ENCODE results near the gene HNRNPA2B1. TPM values are rescaled to one million over a fixed set of nuclear protein-coding genes. Genes with fewer than 3 reads are reported as not detected.

HNRNPA2B1 gene
- 178 and 335 TPM in 2 replicates for total RNA-seq (2014; rRNA removed; shearing (Covaris generic))

GRCh38 chr7:26200444-26201246 lies at the start of gene HNRNPA2B1:
Gene HNRNPA2B1 (minus strand): TSS chr7:26200746. CDS start chr7:26200577, 169 bp downstream.
- DNase-seq (ENCODE audit: low spot score), result peak; percentile 100

- DNase-seq (ENCODE audit: low spot score), result no peak
These were observed 49.7 kb upstream of the HNRNPA2B1 start for GRCh38 chr7:26250239-26250638.

GRCh38 chr7:26245150-26245549 lies 44.6 kb upstream of the HNRNPA2B1 start:
- no peak for DNase-seq (ENCODE audit: low spot score)

GRCh38 chr7:26238032-26238431 lies 37.5 kb upstream of the HNRNPA2B1 start:
- no peak for DNase-seq (ENCODE audit: low spot score)

- DNase-seq (ENCODE audit: low spot score), result peak; percentile 45
These were observed 36.7 kb upstream of the HNRNPA2B1 start for GRCh38 chr7:26237035-26237807.

GRCh38 chr7:26233902-26234511 lies 33.5 kb upstream of the HNRNPA2B1 start:
- no peak for DNase-seq (ENCODE audit: low spot score)

GRCh38 chr7:26227987-26228386 lies 27.4 kb upstream of the HNRNPA2B1 start:
- DNase-seq (ENCODE audit: low spot score), result no peak

GRCh38 chr7:26224359-26224758 lies 23.8 kb upstream of the HNRNPA2B1 start:
- DNase-seq (ENCODE audit: low spot score), result no peak

- DNase-seq (ENCODE audit: low spot score), result no peak
These were observed 15.5 kb upstream of the HNRNPA2B1 start for GRCh38 chr7:26216049-26216448.

- no peak for DNase-seq (ENCODE audit: low spot score)
These were observed 13.4 kb upstream of the HNRNPA2B1 start for GRCh38 chr7:26213807-26214515.

GRCh38 chr7:26212921-26213718 lies 12.6 kb upstream of the HNRNPA2B1 start:
- no peak for DNase-seq (ENCODE audit: low spot score)

- DNase-seq (ENCODE audit: low spot score), result no peak
These were observed 7.5 kb upstream of the HNRNPA2B1 start for GRCh38 chr7:26208040-26208439.

- no peak for DNase-seq (ENCODE audit: low spot score)
These were observed 2.5 kb upstream of the HNRNPA2B1 start for GRCh38 chr7:26203016-26203415.

- no peak for DNase-seq (ENCODE audit: low spot score)
These were observed 1.8 kb upstream of the HNRNPA2B1 start for GRCh38 chr7:26202019-26202990.

GRCh38 chr7:26201247-26202018 lies 887 bp upstream of the HNRNPA2B1 start, which contains the start of gene CBX3:
Gene CBX3 (plus strand): TSS chr7:26201745. CDS start chr7:26202999, 1,254 bp downstream.
- DNase-seq (ENCODE audit: low spot score), result peak; percentile 96

GRCh38 chr7:26200038-26200443 lies 505 bp downstream of the HNRNPA2B1 start:
- peak; percentile 73 for DNase-seq (ENCODE audit: low spot score)

- DNase-seq (ENCODE audit: low spot score), result peak; percentile 78
These were observed 1.1 kb downstream of the HNRNPA2B1 start for GRCh38 chr7:26199301-26200037.

GRCh38 chr7:26198781-26199169 lies 1.8 kb downstream of the HNRNPA2B1 start:
- DNase-seq (ENCODE audit: low spot score), result no peak
